SK-N-SH treated with all-trans-retinoic acid at 6 μM for 48 hours (cell line): ENCODE data around the gene TRIM75.

Source experiments
- ATAC-seq: fragments of 200-7000 bp; cut with Tn5 transposase; 3 replicates; pipeline ENCODE4 v1.9.1; 2020; ENCODE audit warnings: mild to moderate bottlenecking, moderate library complexity
- ARNTL ChIP-seq: fragments of 450-650 bp; formaldehyde crosslinking; IDR thresholded peaks from 2 replicates; pipeline ENCODE4 v1.5.0; 2020; ENCODE audit warnings: low read depth, mild to moderate bottlenecking, moderate library complexity, borderline replicate concordance
- CSDC2 ChIP-seq: fragments of 250-450 bp; sonication (Bioruptor Pico); IDR thresholded peaks from 2 replicates; pipeline ENCODE4 v1.5.0; 2020; ENCODE audit warnings: mild to moderate bottlenecking, moderate library complexity
- ESRRG ChIP-seq: fragments of 250-450 bp; sonication (Bioruptor Pico); IDR thresholded peaks from 2 replicates; pipeline ENCODE4 v1.6.1; 2021; ENCODE audit warnings: mild to moderate bottlenecking
- GLIS3 ChIP-seq: fragments of 250-450 bp; sonication (Bioruptor Pico); IDR thresholded peaks from 2 replicates; pipeline ENCODE4 v1.5.0; 2020; ENCODE audit warnings: mild to moderate bottlenecking, moderate library complexity
- ISL1 ChIP-seq: fragments of 250-450 bp; sonication (Bioruptor Pico); IDR thresholded peaks from 2 replicates; pipeline ENCODE4 v2.1.2; 2022; ENCODE audit warnings: mild to moderate bottlenecking, moderate library complexity
- OSR1 ChIP-seq: fragments of 250-450 bp; sonication (Bioruptor Pico); IDR thresholded peaks from 2 replicates; pipeline ENCODE4 v1.8.0; 2022; ENCODE audit warnings: moderate library complexity, mild to moderate bottlenecking, inconsistent platforms
- PPARA ChIP-seq: fragments of 250-450 bp; sonication (Bioruptor Pico); IDR thresholded peaks from 2 replicates; pipeline ENCODE4 v1.5.0; 2020; ENCODE audit warnings: mild to moderate bottlenecking, borderline replicate concordance
- RARB ChIP-seq: fragments of 250-450 bp; sonication (Bioruptor Pico); IDR thresholded peaks from 2 replicates; pipeline ENCODE4 v1.8.0; 2021; ENCODE audit warnings: mild to moderate bottlenecking, moderate library complexity
- SNAI2 ChIP-seq: fragments of 250-450 bp; sonication (Bioruptor Pico); IDR thresholded peaks from 2 replicates; pipeline ENCODE4 v1.5.0; 2020; ENCODE audit warnings: mild to moderate bottlenecking, moderate library complexity
- TCF4 ChIP-seq: fragments of 250-450 bp; sonication (Bioruptor Pico); IDR thresholded peaks from 2 replicates; pipeline ENCODE4 v1.8.0; 2021; ENCODE audit warnings: mild to moderate bottlenecking, moderate library complexity, borderline replicate concordance
- ZC3H10 ChIP-seq: fragments of 250-450 bp; sonication (Bioruptor Pico); IDR thresholded peaks from 2 replicates; pipeline ENCODE4 v1.5.1; 2021; ENCODE audit warnings: mild to moderate bottlenecking, moderate library complexity
- ZFP3 ChIP-seq: fragments of 250-450 bp; sonication (Bioruptor Pico); IDR thresholded peaks from 2 replicates; pipeline ENCODE4 v1.5.0; 2020; ENCODE audit warnings: mild to moderate bottlenecking, moderate library complexity
- ZFP30 ChIP-seq: fragments of 450-650 bp; formaldehyde crosslinking; IDR thresholded peaks from 2 replicates; pipeline ENCODE4 v1.5.0; 2022; ENCODE audit warnings: mild to moderate bottlenecking, moderate library complexity
- ZNF565 ChIP-seq: fragments of 450-650 bp; formaldehyde crosslinking; conservative IDR thresholded peaks from 2 replicates; pipeline ENCODE4 v1.5.0; 2020; ENCODE audit warnings: low read depth, mild to moderate bottlenecking, moderate library complexity
- ZNF70 ChIP-seq: fragments of 450-650 bp; formaldehyde crosslinking; IDR thresholded peaks from 2 replicates; pipeline ENCODE4 v1.5.0; 2020; ENCODE audit warnings: mild to moderate bottlenecking, moderate library complexity
- TF ChIP-seq, protein P1 (sequence below): fragments of 250-450 bp; sonication (Bioruptor Pico); IDR thresholded peaks from 2 replicates; pipeline ENCODE4 v1.8.0; 2020; ENCODE audit warnings: mild to moderate bottlenecking, moderate library complexity, borderline replicate concordance
- TF ChIP-seq, protein P2 (sequence below): fragments of 250-450 bp; sonication (Bioruptor Pico); IDR thresholded peaks from 2 replicates; pipeline ENCODE4 v1.5.1; 2020; ENCODE audit warnings: low read depth, mild to moderate bottlenecking, moderate library complexity
- TF ChIP-seq, protein P3 (sequence below): fragments of 250-450 bp; sonication (Bioruptor Pico); IDR thresholded peaks from 2 replicates; pipeline ENCODE4 v1.5.0; 2020; ENCODE audit warnings: mild to moderate bottlenecking, moderate library complexity
- TF ChIP-seq, protein P4 (sequence below): fragments of 250-450 bp; sonication (Bioruptor Pico); IDR thresholded peaks from 2 replicates; pipeline ENCODE4 v1.8.0; 2021; ENCODE audit warnings: low read depth, mild to moderate bottlenecking, moderate library complexity, borderline replicate concordance

Gene TRIM75

DNA sequence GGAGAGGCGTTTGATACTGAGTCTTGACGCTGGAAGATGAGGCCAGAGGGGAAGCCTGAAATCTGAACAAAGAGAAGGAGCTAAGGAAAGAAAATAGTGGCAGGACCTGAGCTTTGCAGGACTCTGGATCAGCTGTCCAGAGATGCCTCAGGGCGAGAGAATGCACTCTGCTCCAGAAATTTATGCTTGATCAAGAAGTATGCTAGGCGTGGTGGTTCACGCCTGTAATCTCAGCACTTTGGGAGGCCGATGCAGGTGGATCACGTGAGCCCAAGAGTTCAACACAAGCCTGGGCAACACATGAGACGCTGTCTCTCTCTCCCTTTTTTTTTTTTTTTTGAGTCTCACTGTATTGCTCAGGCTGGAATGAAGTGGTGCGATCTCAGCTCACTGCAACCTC is 1.9 kb downstream of the TRIM75 start:
- TF ChIP-seq ZFP30 (CRISPR knock-in tag) = no peak
- TF ChIP-seq, protein P1, sequence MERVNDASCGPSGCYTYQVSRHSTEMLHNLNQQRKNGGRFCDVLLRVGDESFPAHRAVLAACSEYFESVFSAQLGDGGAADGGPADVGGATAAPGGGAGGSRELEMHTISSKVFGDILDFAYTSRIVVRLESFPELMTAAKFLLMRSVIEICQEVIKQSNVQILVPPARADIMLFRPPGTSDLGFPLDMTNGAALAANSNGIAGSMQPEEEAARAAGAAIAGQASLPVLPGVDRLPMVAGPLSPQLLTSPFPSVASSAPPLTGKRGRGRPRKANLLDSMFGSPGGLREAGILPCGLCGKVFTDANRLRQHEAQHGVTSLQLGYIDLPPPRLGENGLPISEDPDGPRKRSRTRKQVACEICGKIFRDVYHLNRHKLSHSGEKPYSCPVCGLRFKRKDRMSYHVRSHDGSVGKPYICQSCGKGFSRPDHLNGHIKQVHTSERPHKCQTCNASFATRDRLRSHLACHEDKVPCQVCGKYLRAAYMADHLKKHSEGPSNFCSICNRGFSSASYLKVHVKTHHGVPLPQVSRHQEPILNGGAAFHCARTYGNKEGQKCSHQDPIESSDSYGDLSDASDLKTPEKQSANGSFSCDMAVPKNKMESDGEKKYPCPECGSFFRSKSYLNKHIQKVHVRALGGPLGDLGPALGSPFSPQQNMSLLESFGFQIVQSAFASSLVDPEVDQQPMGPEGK (CRISPR knock-in tag) = no peak
- no peak for TF ChIP-seq ESRRG (CRISPR knock-in tag)
- TF ChIP-seq ZFP3 (CRISPR knock-in tag) = no peak
- TF ChIP-seq OSR1 = no peak
- no peak for TF ChIP-seq ARNTL (CRISPR knock-in tag)
- TF ChIP-seq, protein P2, sequence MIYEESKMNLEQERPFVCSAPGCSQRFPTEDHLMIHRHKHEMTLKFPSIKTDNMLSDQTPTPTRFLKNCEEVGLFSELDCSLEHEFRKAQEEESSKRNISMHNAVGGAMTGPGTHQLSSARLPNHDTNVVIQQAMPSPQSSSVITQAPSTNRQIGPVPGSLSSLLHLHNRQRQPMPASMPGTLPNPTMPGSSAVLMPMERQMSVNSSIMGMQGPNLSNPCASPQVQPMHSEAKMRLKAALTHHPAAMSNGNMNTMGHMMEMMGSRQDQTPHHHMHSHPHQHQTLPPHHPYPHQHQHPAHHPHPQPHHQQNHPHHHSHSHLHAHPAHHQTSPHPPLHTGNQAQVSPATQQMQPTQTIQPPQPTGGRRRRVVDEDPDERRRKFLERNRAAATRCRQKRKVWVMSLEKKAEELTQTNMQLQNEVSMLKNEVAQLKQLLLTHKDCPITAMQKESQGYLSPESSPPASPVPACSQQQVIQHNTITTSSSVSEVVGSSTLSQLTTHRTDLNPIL (CRISPR knock-in tag) = no peak
- TF ChIP-seq RARB (CRISPR knock-in tag) = no peak
- TF ChIP-seq, protein P3, sequence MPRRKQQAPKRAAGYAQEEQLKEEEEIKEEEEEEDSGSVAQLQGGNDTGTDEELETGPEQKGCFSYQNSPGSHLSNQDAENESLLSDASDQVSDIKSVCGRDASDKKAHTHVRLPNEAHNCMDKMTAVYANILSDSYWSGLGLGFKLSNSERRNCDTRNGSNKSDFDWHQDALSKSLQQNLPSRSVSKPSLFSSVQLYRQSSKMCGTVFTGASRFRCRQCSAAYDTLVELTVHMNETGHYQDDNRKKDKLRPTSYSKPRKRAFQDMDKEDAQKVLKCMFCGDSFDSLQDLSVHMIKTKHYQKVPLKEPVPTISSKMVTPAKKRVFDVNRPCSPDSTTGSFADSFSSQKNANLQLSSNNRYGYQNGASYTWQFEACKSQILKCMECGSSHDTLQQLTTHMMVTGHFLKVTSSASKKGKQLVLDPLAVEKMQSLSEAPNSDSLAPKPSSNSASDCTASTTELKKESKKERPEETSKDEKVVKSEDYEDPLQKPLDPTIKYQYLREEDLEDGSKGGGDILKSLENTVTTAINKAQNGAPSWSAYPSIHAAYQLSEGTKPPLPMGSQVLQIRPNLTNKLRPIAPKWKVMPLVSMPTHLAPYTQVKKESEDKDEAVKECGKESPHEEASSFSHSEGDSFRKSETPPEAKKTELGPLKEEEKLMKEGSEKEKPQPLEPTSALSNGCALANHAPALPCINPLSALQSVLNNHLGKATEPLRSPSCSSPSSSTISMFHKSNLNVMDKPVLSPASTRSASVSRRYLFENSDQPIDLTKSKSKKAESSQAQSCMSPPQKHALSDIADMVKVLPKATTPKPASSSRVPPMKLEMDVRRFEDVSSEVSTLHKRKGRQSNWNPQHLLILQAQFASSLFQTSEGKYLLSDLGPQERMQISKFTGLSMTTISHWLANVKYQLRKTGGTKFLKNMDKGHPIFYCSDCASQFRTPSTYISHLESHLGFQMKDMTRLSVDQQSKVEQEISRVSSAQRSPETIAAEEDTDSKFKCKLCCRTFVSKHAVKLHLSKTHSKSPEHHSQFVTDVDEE (CRISPR knock-in tag) = no peak
- no peak for TF ChIP-seq ZNF565
- TF ChIP-seq SNAI2 = no peak
- ATAC-seq = no peak

DNA sequence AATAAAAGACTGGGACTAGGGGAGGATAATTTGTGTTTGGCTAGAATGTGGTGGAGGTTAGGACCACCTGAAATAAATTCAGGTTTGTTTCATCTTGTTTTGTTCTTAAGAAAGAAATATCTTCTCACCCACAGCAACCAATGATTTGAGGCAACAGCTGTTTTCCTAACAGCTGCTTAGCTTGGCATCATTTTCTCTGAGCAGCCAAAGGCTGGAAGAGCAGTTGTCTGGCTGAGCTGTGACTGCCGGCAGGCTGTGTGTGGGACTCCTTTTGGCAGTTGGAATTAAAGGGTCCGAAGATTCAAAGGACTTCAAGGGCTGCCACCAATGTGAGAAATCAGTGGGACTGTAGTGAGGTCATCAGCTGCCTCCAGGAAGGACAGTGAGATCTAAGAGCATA is 5.0 kb downstream of the TRIM75 start:
- TF ChIP-seq, protein P4, sequence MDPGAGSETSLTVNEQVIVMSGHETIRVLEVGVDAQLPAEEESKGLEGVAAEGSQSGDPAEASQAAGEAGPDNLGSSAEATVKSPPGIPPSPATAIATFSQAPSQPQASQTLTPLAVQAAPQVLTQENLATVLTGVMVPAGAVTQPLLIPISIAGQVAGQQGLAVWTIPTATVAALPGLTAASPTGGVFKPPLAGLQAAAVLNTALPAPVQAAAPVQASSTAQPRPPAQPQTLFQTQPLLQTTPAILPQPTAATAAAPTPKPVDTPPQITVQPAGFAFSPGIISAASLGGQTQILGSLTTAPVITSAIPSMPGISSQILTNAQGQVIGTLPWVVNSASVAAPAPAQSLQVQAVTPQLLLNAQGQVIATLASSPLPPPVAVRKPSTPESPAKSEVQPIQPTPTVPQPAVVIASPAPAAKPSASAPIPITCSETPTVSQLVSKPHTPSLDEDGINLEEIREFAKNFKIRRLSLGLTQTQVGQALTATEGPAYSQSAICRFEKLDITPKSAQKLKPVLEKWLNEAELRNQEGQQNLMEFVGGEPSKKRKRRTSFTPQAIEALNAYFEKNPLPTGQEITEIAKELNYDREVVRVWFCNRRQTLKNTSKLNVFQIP (CRISPR knock-in tag) = no peak
- TF ChIP-seq ZFP3 (CRISPR knock-in tag) = no peak
- ATAC-seq = no peak

DNA sequence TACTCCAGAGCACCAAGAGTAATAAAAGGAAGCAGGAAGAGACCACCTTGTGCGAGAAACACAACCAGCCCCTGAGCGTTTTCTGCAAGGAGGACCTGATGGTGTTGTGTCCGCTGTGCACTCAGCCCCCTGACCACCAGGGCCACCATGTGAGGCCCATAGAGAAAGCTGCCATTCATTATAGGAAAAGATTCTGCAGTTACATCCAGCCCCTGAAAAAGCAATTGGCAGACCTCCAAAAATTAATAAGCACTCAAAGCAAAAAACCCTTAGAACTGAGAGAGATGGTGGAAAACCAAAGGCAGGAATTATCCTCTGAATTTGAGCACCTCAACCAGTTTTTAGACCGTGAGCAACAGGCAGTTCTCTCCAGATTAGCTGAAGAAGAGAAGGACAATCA is 5.7 kb downstream of the TRIM75 start:
- TF ChIP-seq CSDC2 (CRISPR knock-in tag) (no peak), TCF4 (no peak), ESRRG (CRISPR knock-in tag) (no peak), SNAI2 (no peak), ZNF70 (CRISPR knock-in tag) (no peak), OSR1 (no peak), ZNF565 (no peak), GLIS3 (no peak), ZFP3 (CRISPR knock-in tag) (no peak), PPARA (CRISPR knock-in tag) (no peak), ISL1 (CRISPR knock-in tag) (no peak), ZC3H10 (CRISPR knock-in tag) (no peak)
- TF ChIP-seq, protein P2 (CRISPR knock-in tag) = no peak
- TF ChIP-seq, protein P1 (CRISPR knock-in tag) = no peak
- ATAC-seq = no peak; the same call in 2 of the 3 replicates
